Superior temporal gyrus (tissue), 1 donor: ENCODE results near the gene PPP2R5C.

ENCODE experiments used
- DNase-seq: peaks from one replicate; pipeline ENCODE4 v3.0.0-alpha.2; 2016; ENCODE audit errors: extremely low spot score

Gene PPP2R5C

GRCh38 chr14:101840649-101841369 lies 79.3 kb downstream of the PPP2R5C start:
- no peak for DNase-seq

DNA sequence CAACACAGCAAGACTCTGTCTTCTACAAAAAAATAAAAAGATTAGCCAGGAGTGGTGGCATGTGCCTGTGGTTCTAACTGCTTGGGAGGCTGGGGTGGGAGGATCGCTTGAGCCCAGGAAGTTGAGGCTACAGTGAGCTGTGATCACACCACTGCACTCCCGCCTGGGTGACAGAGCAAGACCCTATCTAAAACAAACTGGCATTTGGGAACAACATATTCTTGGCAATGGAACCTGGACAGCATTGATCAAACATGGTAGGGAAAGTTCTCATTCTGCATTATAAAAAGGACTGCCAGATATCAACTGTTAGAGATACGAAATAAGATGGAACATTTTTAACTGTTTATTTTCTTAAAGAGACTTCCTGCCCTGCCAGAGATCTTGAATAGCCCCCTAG lies 81.5 kb downstream of the PPP2R5C start:
- no peak for DNase-seq

- no peak for DNase-seq
Measured at GRCh38 chr14:101843665-101844064, 82.2 kb downstream of the PPP2R5C start.

DNA sequence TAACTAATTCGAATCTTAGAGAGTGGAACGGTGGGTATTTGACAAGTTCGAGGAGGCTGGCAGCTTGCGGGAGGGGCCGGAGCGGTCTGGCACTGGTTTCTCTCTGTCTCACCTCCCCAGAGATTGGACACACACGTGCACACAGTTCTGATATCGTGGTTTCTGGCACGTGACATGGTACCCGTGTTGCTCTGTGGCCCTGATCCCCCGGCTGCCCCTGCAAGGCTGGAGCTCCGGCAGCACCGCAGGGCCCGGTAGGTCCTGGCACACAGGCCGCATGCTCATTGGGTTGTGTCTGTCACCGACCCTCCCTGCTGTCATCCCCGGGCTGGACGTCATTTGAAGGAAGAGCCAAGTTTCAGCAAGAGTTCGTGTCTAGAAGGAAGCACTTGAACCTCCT lies 82.7 kb downstream of the PPP2R5C start:
- DNase-seq = no peak

- DNase-seq = no peak
Measured at GRCh38 chr14:101844751-101845150, 83.2 kb downstream of the PPP2R5C start.

- DNase-seq = no peak
Measured at GRCh38 chr14:101845496-101845895, 84.0 kb downstream of the PPP2R5C start.

- DNase-seq = no peak
Measured at GRCh38 chr14:101845896-101846295, 84.4 kb downstream of the PPP2R5C start.

- DNase-seq = no peak
Measured at GRCh38 chr14:101849125-101849524, 87.6 kb downstream of the PPP2R5C start.

GRCh38 chr14:101849640-101850039 lies 88.1 kb downstream of the PPP2R5C start:
- no peak for DNase-seq

- no peak for DNase-seq
Measured at GRCh38 chr14:101851183-101851582, 89.7 kb downstream of the PPP2R5C start.

DNA sequence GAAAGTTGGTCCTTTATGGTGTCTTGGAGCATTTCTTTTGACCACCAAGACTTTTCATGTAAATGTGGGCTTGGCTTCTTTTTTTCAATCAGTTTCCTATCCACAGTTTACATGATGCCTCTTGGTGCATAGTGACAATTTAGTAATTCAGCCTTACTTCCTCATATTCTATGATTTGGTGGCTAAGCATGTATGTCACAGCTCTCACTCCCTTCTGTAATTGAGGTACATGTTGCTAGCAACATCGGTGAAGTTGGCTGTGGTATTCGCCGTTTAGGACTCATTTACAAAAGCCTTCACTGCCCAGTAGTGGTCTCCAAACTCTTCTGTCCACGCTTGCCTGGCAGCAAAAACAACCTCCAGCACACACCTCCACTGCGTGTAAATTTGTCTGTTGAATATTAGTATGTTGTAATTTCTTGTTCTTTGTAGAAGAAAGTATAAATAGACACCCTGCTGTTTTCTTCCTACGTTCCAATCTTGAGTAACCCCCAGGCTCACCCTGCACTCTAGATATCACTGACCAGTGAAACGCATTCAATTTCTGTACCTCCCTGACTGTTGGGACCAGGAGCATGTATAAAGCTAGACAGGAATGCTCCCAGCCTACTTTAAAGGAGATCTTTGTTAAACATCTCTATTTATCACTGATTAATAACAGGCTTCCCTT lies 90.4 kb downstream of the PPP2R5C start:
- DNase-seq = no peak

- no peak for DNase-seq
Measured at GRCh38 chr14:101852785-101853184, 91.3 kb downstream of the PPP2R5C start.

DNA sequence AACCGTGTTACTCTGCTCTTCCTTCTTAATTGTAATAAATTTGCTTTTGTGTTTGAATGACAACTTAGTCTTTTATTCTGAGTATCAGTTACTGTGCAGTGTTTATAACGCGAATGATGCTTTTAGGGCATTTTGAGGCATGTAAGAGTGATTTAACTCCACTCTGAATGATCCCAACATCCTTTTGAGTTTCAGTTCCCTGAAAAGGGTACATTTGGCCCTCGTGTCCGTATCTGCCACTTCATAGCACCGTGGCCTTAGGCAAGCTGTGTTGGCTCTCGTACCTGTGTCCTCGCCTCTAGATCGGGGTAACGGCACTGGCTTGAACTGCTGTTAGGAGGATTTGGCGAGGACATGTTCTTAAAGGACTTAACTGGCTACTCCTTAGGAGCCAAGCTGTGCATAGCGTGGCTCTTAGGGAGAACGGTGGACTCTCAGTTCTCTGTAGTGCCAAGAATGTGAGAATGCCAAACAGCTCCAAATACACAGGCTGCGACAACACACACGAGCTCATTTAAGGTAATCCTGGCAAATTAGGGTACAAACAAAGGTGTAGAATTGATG lies 92.0 kb downstream of the PPP2R5C start:
- DNase-seq = no peak

DNA sequence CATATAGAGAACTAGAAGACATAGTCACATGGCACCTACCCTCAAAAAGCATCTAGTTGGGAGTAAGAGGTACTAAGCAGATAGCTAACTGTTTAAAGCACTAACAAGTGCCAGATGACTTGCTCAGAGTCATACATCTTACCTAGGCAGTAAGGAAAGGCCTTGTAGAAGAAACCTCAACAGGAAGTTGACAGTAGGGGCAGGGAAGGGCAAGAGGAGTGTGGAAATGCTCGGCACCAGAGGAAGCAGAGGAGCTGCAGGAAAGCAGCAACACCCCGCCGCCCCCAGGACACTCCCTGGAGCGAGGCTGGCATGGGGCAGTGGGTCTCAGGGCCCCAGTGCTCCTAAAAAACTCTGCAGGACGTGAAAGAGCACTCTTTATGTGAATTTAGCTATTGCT lies 92.9 kb downstream of the PPP2R5C start:
- DNase-seq = no peak

- no peak for DNase-seq
Measured at GRCh38 chr14:101855958-101856357, 94.4 kb downstream of the PPP2R5C start.

- DNase-seq = no peak
Measured at GRCh38 chr14:101856536-101856935, 95.0 kb downstream of the PPP2R5C start.

- DNase-seq = no peak
Measured at GRCh38 chr14:101857226-101857625, 95.7 kb downstream of the PPP2R5C start.

- DNase-seq = no peak
Measured at GRCh38 chr14:101858791-101859537, 97.5 kb downstream of the PPP2R5C start.

- no peak for DNase-seq
Measured at GRCh38 chr14:101859538-101859902, 98.0 kb downstream of the PPP2R5C start.

- no peak for DNase-seq
Measured at GRCh38 chr14:101859958-101860357, 98.4 kb downstream of the PPP2R5C start.

DNA sequence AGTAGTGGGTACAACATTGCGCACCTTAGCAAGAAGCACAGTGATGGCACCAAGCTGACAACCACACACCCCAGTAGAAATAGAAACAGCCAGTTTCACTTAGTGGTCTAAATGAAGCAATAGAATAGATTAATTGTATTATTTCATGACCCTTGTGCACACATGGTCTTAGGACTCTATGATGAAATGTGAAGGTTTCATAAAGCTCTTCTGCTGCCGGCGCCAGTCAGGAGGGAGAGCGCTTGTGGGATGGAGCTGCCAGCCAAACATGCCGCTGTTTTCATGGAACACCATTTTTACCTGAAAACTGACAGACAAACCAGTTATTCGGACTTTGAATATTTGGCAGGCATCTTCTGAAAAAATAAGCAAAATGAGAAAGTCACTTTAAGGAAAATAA lies 100.0 kb downstream of the PPP2R5C start:
- no peak for DNase-seq

GRCh38 chr14:101862177-101862576 lies 100.7 kb downstream of the PPP2R5C start:
- no peak for DNase-seq

DNA sequence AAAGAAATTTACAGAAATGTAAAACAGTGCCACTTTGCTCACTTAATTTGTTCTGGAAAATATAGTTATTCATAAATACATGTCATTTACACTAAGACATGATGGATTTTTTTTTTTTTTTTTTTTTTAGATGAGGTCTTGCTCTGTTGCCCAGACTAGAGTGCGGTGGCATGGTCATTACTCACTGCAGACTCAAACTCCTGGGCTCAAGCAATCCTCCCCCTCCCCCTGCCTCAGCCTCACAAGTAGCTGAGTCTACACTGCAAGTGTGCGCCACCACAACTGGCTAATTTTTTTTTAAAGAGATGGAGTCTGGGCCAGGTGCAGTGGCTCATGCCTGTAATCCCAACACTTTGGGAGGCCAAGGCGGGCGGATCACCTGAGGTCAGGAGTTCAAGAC lies 101.2 kb downstream of the PPP2R5C start:
- no peak for DNase-seq
